ENCODE measurements around the gene UGT1A9. TPM values are rescaled to one million over a fixed set of nuclear protein-coding genes. Genes with fewer than 3 reads are reported as not detected.

UGT1A9 gene
- total RNA-seq, 4 donors from 2014 or later = 4.6 to 18.7 (median 10.5) TPM

DNA sequence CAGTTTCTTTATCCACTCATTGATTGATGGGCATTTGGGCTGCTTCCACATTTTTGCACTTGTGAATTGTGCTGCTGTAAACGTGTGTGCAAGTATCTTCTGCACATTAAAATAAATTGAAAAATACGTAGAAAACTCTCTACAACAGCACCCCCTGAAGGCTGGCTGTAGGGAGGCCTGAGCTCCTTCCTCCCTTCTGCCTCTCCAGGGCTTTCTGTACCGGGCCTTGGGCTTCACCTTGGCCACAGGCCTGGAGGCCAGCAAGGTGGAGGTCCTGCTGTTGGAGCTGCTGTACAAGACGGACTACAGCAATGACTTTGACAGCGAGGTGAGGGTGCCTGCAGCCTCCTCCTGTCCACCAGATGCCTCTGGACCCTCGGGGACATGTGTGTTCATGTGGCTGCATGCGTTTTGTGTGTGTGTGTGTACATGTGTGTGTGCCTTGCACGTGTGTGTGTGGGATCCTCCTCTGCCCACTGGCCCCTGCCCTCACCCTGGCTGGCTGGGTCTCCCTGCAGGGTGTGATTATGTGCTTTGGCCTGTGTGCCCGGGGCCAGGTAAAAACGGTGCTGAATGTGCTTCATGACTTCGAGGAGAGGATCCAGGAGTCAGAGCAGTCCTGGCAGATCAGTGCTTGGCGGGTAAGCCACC lies 135.6 kb downstream of the UGT1A9 start:
- H3K4me1 ChIP-seq = no peaks in the 10 kb centered on the region
- H3K4me3 ChIP-seq = no peak overlapping the region
- H3K27ac ChIP-seq = no peak overlapping the region
- H3K27me3 ChIP-seq = no peaks in the 10 kb centered on the region
- in situ Hi-C loops (cut with MboI; ENCODE audit: low pct_ligation_motif_present in 1 of 4, low pct_unique_long_range_greater_than_20kb in 1 of 4, low sequenced_read_pairs in 3 of 4) (no loop called here), intact Hi-C loops (cut with DNase I; ENCODE audit: low total_unique reads) (no loop called here)
- TF ChIP-seq POLR2AphosphoS5 (IDR thresholded peaks at IDR 0.05) (no peak), POLR2A (IDR thresholded peaks at IDR 0.05) (no peak), EP300 (IDR thresholded peaks at IDR 0.05; ENCODE audit: low read depth) (no peak)
- TF ChIP-seq, protein P1, sequence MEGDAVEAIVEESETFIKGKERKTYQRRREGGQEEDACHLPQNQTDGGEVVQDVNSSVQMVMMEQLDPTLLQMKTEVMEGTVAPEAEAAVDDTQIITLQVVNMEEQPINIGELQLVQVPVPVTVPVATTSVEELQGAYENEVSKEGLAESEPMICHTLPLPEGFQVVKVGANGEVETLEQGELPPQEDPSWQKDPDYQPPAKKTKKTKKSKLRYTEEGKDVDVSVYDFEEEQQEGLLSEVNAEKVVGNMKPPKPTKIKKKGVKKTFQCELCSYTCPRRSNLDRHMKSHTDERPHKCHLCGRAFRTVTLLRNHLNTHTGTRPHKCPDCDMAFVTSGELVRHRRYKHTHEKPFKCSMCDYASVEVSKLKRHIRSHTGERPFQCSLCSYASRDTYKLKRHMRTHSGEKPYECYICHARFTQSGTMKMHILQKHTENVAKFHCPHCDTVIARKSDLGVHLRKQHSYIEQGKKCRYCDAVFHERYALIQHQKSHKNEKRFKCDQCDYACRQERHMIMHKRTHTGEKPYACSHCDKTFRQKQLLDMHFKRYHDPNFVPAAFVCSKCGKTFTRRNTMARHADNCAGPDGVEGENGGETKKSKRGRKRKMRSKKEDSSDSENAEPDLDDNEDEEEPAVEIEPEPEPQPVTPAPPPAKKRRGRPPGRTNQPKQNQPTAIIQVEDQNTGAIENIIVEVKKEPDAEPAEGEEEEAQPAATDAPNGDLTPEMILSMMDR (IDR thresholded peaks at IDR 0.05) = no peak
- DNase-seq = no peak
- WGBS, 2 donors (ENCODE audit: low coverage in 1 of 2) = 78% methylated on average over 3 to 10 of the region's 12 CpGs
- H3K36me3 ChIP-seq = no peaks in the 10 kb centered on the region
- no peaks in the 10 kb centered on the region for H3K9me3 ChIP-seq

DNA sequence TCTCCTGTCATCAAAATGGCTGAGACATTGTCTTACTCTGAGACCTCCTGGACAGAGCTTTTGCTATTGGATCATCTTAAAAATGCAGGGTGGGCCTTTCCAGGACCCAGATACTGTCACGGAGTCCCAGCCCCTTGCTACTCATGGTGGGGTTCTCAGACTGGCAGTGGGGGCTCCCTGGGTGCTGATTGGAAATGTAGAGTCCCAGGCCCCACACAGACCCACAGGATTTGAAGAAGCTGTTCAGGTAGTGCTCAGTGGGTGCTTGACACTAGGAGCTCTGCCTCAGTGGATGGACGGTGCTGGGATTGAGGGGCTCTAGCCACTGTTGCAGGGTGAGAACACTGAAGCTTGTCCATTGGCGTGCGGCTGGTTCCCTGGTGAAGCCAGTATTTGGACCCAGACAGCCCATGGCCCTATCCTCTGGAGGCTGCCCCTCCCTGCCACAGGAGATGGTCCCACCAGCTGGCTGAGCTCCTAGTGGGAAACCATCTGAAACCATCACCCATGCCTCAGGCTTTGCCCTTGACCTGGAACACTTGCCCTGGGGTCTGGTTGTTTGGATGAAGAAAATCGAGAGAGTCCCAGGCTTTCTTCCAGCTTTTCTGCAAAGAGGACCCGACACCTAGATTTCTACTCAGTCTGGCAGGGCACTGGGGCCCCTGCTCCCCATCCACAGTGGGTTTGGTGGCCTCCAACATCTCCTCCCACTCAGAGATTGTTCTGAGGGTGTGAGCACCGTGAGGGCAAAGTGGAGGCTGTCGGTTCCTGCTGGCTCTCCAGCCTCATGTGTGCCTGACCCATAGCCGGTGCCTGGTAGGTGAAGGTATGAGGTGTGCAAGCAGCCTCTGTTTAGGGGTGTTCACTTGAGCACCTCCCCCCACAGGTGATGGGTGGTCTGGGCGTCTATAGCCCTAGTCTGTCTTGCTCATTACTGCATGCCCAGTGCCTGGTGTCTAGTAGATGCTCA lies 136.6 kb downstream of the UGT1A9 start:
- TF ChIP-seq EP300 (IDR thresholded peaks at IDR 0.05; ENCODE audit: low read depth) = no peak

DNA sequence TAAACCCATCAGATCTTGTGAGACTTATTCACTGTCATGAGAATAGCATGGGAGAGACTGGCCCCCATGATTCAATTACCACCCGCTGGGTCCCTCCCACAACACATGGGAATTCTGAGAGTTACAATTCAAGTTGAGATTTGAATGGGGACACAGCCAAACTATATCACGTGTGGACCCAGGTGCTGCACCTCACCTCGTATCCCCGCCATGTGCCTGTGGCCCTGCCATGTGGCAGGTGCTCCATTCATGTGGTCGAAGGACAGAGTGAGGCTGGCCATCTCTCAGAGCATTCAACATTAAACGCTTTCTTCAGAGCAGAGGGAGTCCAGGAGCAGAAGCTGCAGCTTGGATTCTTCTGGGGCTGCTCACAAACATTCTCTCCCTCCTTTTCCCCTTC lies 138.7 kb downstream of the UGT1A9 start:
- intact Hi-C loops (cut with DNase I; ENCODE audit: low total_unique reads) (no loop called here), in situ Hi-C loops (cut with MboI; ENCODE audit: low pct_ligation_motif_present in 1 of 4, low pct_unique_long_range_greater_than_20kb in 1 of 4, low sequenced_read_pairs in 3 of 4) (no loop called here)

More for the DNA sequence above, 136.6 kb downstream of the UGT1A9 start:
- intact Hi-C loops (cut with DNase I; ENCODE audit: low total_unique reads) = no loop called here
- Histone ChIP-seq H3K27me3 (no peaks in the 10 kb centered on the region), H3K4me3 (no peak overlapping the region), H3K9me3 (no peaks in the 10 kb centered on the region), H3K4me1 (no peaks in the 10 kb centered on the region), H3K27ac (no peak overlapping the region), H3K36me3 (no peaks in the 10 kb centered on the region)
- no peak for DNase-seq
- WGBS, 2 donors (ENCODE audit: low coverage in 1 of 2) = 73% methylated on average over 10 of the region's 10 CpGs; no CpG with 5 or more reads in 1 of the 2 donors
- in situ Hi-C loops (cut with MboI; ENCODE audit: low pct_ligation_motif_present in 1 of 4, low pct_unique_long_range_greater_than_20kb in 1 of 4, low sequenced_read_pairs in 3 of 4) = no loop called here

DNA sequence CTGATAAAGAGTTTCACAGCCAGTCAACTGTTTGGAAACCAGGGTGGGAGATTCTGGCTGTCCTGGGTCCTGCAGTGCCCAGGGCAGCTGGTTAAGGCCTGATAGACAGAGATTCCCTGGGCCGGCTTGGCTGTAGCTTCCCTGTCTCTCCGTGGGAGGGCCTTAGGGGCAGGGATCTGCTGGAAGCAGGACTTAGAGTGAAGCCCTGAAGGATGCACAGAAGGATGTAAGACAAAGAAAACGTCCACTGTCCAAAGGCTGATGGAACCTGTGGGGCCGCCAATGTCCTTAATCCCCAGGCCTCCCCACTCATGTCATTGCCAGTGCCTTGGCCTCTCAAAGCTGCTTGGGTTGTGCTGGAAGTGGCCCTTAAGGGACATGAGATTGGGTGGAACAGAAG lies 139.4 kb downstream of the UGT1A9 start:
- Histone ChIP-seq H3K4me1 (no peaks in the 10 kb centered on the region), H3K4me3 (no peak overlapping the region), H3K27me3 (no peaks in the 10 kb centered on the region), H3K36me3 (no peaks in the 10 kb centered on the region), H3K27ac (no peak overlapping the region), H3K9me3 (no peaks in the 10 kb centered on the region)
- in situ Hi-C loops (cut with MboI; ENCODE audit: low pct_ligation_motif_present in 1 of 4, low pct_unique_long_range_greater_than_20kb in 1 of 4, low sequenced_read_pairs in 3 of 4) (no loop called here), intact Hi-C loops (cut with DNase I; ENCODE audit: low total_unique reads) (no loop called here)
- TF ChIP-seq, protein P1 (IDR thresholded peaks at IDR 0.05) = no peak
- TF ChIP-seq EP300 (IDR thresholded peaks at IDR 0.05; ENCODE audit: low read depth) = no peak
- TF ChIP-seq POLR2AphosphoS5 (IDR thresholded peaks at IDR 0.05) = no peak
- no peak for TF ChIP-seq POLR2A (IDR thresholded peaks at IDR 0.05)
- no peak for DNase-seq
- 77% methylated on average over 4 of the region's 4 CpGs; no CpG with 5 or more reads in 1 of the 2 donors for WGBS, 2 donors (ENCODE audit: low coverage in 1 of 2)

More for the DNA sequence above, 138.7 kb downstream of the UGT1A9 start:
- Histone ChIP-seq H3K36me3 (no peaks in the 10 kb centered on the region), H3K27me3 (no peaks in the 10 kb centered on the region), H3K4me1 (no peaks in the 10 kb centered on the region), H3K9me3 (no peaks in the 10 kb centered on the region), H3K27ac (no peak overlapping the region), H3K4me3 (no peak overlapping the region)
- 72% methylated on average over 6 of the region's 6 CpGs; no CpG with 5 or more reads in 1 of the 2 donors for WGBS, 2 donors (ENCODE audit: low coverage in 1 of 2)
- TF ChIP-seq POLR2A (IDR thresholded peaks at IDR 0.05) (no peak), POLR2AphosphoS5 (IDR thresholded peaks at IDR 0.05) (no peak), EP300 (IDR thresholded peaks at IDR 0.05; ENCODE audit: low read depth) (no peak)
- TF ChIP-seq, protein P1 (IDR thresholded peaks at IDR 0.05) = no peak
- DNase-seq = no peak

Measured in transverse colon (tissue), 4 donors.